ENCODE results near the gene SMCR8.

GRCh38 chr17:18332909-18333489 is 17.9 kb downstream of the SMCR8 start:
- no peak for TF ChIP-seq GABPA (IDR thresholded peaks at IDR 0.05; ENCODE audit: low read depth)
- TF ChIP-seq CTCF (IDR thresholded peaks at IDR 0.05; ENCODE audit: insufficient read depth, low read length), result no peak

All from HL-60 (cell line).